Body of pancreas (tissue), 4 donors: ENCODE measurements around the gene ACE.

Experiments
- CTCF ChIP-seq, 7 experiments: fragments of 450-650 bp in 4 of 7; fragments of 200-600 bp in 3 of 7; sonication (generic) in 3 of 7; IDR thresholded peaks; one replicate each; pipeline ENCODE4 v1.5.1; 2016 to 2019; ENCODE audit warnings: antibody characterized with exemption in 7 of 7
- POLR2A ChIP-seq, 3 donors: fragments of 450-650 bp; IDR thresholded peaks; one replicate each; pipeline ENCODE4 v1.6.1; 2016; ENCODE audit warnings: antibody characterized with exemption in 3 of 3, mild to moderate bottlenecking in 2 of 3

GRCh38 chr17:63488851-63489250 lies 12.0 kb downstream of the ACE start:
- no peak for TF ChIP-seq CTCF (IDR thresholded peaks at IDR 0.05)
- TF ChIP-seq POLR2A (IDR thresholded peaks at IDR 0.05), result no peak
